Endothelial cell of umbilical vein (primary cell): ENCODE results near the gene M1AP. TPM values are rescaled to one million over a fixed set of nuclear protein-coding genes. Genes with fewer than 3 reads are reported as not detected.

Source experiments
- BruUV-seq: library from RNA; stranded (reverse); fragments of 400-500 nt; replicated peaks from 2 replicates; lab custom pipeline; 2021; lab: Mats Ljungman, UMichigan
- CTCF ChIA-PET: fragments of 300-600, 350-600 bp; sonication (Branson Sonifier 250); formaldehyde crosslinking; loops from one replicate; lab custom pipeline; 2021; ENCODE audit warnings: antibody characterized with exemption, inconsistent platforms; lab: Charles Lee
- POLR2A ChIA-PET: fragments of 300-600, 350-600 bp; sonication (Branson Sonifier 250); formaldehyde crosslinking; loops from one replicate; lab custom pipeline; 2021; ENCODE audit warnings: antibody characterized with exemption, inconsistent platforms; lab: Charles Lee
- DNase-seq: peaks from one replicate; pipeline ENCODE4 v3.0.0-alpha.2; 2011; ENCODE audit warnings: low read depth, low spot score
- FAIRE-seq: peaks from 2 replicates; lab custom pipeline; 2011; peaks lifted over from hg19 to GRCh38; lab: Jason Lieb, UNC
- H2AFZ ChIP-seq: 2 replicates; pipeline ENCODE4 v1.6.0; 2012; ENCODE audit warnings: low read depth, low read length, control low read depth, inconsistent platforms
- H3K27ac ChIP-seq: 2 replicates; pipeline ENCODE4 v1.5.1; 2011; ENCODE audit warnings: low read depth, mild to moderate bottlenecking, control low read depth, low read length, moderate library complexity; ENCODE audit not compliant: insufficient read depth
- H3K27me3 ChIP-seq, 2 experiments: 2 replicates each; pipeline versions ENCODE4 v1.6.0 to v1.6.1; 2011; ENCODE audit warnings: low read length in 2 of 2, mixed read lengths in 1 of 2; ENCODE audit not compliant: control insufficient read depth in 2 of 2, insufficient read depth in 2 of 2
- H3K36me3 ChIP-seq, 2 experiments: 2 replicates in 1 of 2; 3 replicates in 1 of 2; pipeline ENCODE4 v1.5.1; 2011; ENCODE audit warnings: low read length in 2 of 2, mild to moderate bottlenecking in 1 of 2, moderate library complexity in 1 of 2; ENCODE audit not compliant: control insufficient read depth in 2 of 2, insufficient read depth in 2 of 2; ENCODE audit errors: extremely low read depth in 1 of 2
- H3K4me1 ChIP-seq: 3 replicates; pipeline ENCODE4 v1.5.1; 2011; ENCODE audit warnings: mild to moderate bottlenecking, low read length; ENCODE audit not compliant: control insufficient read depth, insufficient read depth; ENCODE audit errors: extremely low read depth
- H3K4me2 ChIP-seq: 2 replicates; pipeline ENCODE4 v1.6.1; 2011; ENCODE audit warnings: low read length, control low read depth, mixed read lengths; ENCODE audit not compliant: insufficient read depth
- H3K4me3 ChIP-seq, 3 experiments: fragments of 200-600 bp in 1 of 3; sonication (generic), shearing (Covaris generic) in 1 of 3; replicated peaks in 1 of 3; 2 replicates each; pipeline ENCODE4 v1.5.1; 2011 to 2016; ENCODE audit warnings: control low read depth in 3 of 3, low read length in 3 of 3, mild to moderate bottlenecking in 2 of 3, inconsistent platforms in 1 of 3, low read depth in 1 of 3, moderate library complexity in 1 of 3; ENCODE audit not compliant: insufficient read depth in 1 of 3
- H3K79me2 ChIP-seq: 2 replicates; pipeline ENCODE4 v1.6.0; 2012; ENCODE audit warnings: low read length, inconsistent platforms; ENCODE audit not compliant: control insufficient read depth, insufficient read depth
- H3K9ac ChIP-seq: replicated peaks from 2 replicates; pipeline ENCODE3; 2011; ENCODE audit warnings: low read length, control low read depth; ENCODE audit not compliant: insufficient read depth; ENCODE audit errors: extremely low read depth
- H3K9me1 ChIP-seq: replicated peaks from 3 replicates; pipeline ENCODE4 v1.6.0; 2011; ENCODE audit warnings: mild to moderate bottlenecking, low read length; ENCODE audit not compliant: control insufficient read depth, insufficient read depth; ENCODE audit errors: extremely low read depth
- H3K9me3 ChIP-seq: replicated peaks from 2 replicates; pipeline ENCODE4 v1.5.1; 2012; ENCODE audit warnings: low read length, inconsistent platforms; ENCODE audit not compliant: control insufficient read depth, insufficient read depth
- H4K20me1 ChIP-seq: replicated peaks from 2 replicates; pipeline ENCODE3; 2011; ENCODE audit warnings: mild to moderate bottlenecking, low read length; ENCODE audit not compliant: control insufficient read depth, insufficient read depth; ENCODE audit errors: extremely low read depth
- CTCF ChIP-seq, 2 donors: IDR thresholded peaks; 1 replicate in 1 of 2; 2 replicates in 1 of 2; pipeline ENCODE4 v1.5.1; 2011; ENCODE audit warnings: low read length in 2 of 2, mild to moderate bottlenecking in 2 of 2, moderate library complexity in 2 of 2, control low read depth in 1 of 2, inconsistent platforms in 1 of 2, low read depth in 1 of 2; ENCODE audit not compliant: insufficient read depth in 1 of 2; ENCODE audit errors: extremely low read depth in 1 of 2
- EZH2 ChIP-seq: IDR thresholded peaks from 2 replicates; pipeline ENCODE4 v1.6.1; 2012; ENCODE audit warnings: borderline replicate concordance, low read depth, mild to moderate bottlenecking, moderate library complexity, low read length, inconsistent platforms; ENCODE audit not compliant: severe bottlenecking
- FOS ChIP-seq: IDR thresholded peaks from 2 replicates; pipeline ENCODE4 v1.6.1; 2011; ENCODE audit warnings: mild to moderate bottlenecking, low read length, moderate library complexity, borderline replicate concordance; ENCODE audit not compliant: insufficient read depth
- GATA2 ChIP-seq: IDR thresholded peaks from 2 replicates; pipeline ENCODE4 v1.7.0; 2011; ENCODE audit warnings: low read depth, mild to moderate bottlenecking, moderate library complexity, mixed read lengths, low read length; ENCODE audit not compliant: insufficient read length, insufficient read depth
- JUN ChIP-seq: IDR thresholded peaks from 2 replicates; pipeline ENCODE4 v1.6.1; 2011; ENCODE audit warnings: borderline replicate concordance, low read depth; ENCODE audit not compliant: insufficient read length, insufficient read depth
- MYC ChIP-seq: IDR thresholded peaks from one replicate; pipeline ENCODE4 v1.6.1; 2011; ENCODE audit warnings: mild to moderate bottlenecking, low read depth, low read length
- POLR2A ChIP-seq: IDR thresholded peaks from 2 replicates; pipeline ENCODE4 v1.6.1; 2012; ENCODE audit warnings: low read depth, mild to moderate bottlenecking, control low read depth, low read length
- POLR2AphosphoS5 ChIP-seq: IDR thresholded peaks from 2 replicates; pipeline ENCODE4 v1.6.1; 2012; ENCODE audit warnings: low read depth, mild to moderate bottlenecking, control low read depth, low read length, moderate library complexity; ENCODE audit not compliant: insufficient read depth
- dilution Hi-C: fragments of 300-500 bp; cut with MboI; formaldehyde crosslinking; loops from one replicate; pipeline ENCODE4 v1.15.0; 2019; ENCODE audit warnings: low sequenced_read_pairs; ENCODE audit not compliant: extremely low pct_ligation_motif_present
- intact Hi-C: fragments of 100-400 bp; cut with micrococcal nuclease; formaldehyde crosslinking; loops from one replicate; pipeline ENCODE4 v1.10.0; 2022
- polyA plus RNA-seq, 4 experiments: library from polyadenylated mRNA; depleted of rRNA in 3 of 4; stranded (reverse) in 3 of 4; unstranded in 1 of 4; fragments of >200 nt; gene quantifications; 2 replicates each; pipeline versions ENCODE4 v1.2.1 to v1.2.3, GENCODE V29; 2011 to 2012; ENCODE audit warnings: missing spikeins in 1 of 4
- total RNA-seq: library from RNA; stranded (reverse); gene quantifications from 2 replicates; pipeline ENCODE4 v1.2.3, GENCODE V29; 2021
- TF ChIP-seq, protein P1 (sequence below): IDR thresholded peaks from 2 replicates; pipeline ENCODE4 v1.6.1; 2011; ENCODE audit not compliant: insufficient read depth, insufficient read length

M1AP gene
- total and polyA plus RNA-seq, 2 donors (not counting 3 experiments of a cell fraction or from before 2014, with no cell fraction given) = 0.04 TPM; not detected in 1

DNA sequence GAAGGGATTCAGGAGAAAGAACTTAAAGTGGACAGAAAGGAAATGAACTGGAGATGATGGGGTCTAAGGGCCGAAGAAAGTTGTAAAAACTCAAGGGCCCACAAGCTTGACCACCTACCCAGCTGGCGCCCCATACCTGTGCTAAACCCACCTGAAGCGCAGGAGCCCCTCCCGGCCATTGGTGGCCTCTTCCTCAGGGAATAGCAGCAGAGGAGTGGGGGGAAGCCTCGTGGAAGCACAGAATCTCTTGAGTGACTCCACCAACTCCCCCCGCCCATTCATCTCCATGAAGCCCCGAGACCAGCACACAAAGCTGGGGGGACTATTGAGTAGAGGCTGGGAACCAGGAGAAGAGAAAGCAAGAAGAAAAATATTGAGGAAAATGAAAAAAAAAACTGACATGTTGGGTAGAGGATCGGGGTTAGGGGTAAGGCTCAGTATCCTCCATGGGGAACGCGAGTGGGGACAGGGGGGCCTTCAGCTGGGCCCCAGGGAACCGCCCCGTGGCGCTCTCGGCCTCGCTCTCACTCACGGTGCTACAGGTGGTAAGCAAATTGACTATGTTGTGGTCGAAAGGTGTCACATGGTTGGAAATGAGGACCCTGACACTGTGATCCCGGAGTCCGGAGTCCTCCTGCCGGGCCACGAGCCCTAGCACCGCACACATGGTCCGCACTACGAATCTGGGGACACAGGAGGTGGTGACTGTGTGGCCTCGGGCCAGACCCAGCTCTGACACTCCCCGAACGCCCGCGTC is 119.4 kb downstream of the M1AP start:
- Histone ChIP-seq H4K20me1 (no peaks in the 10 kb centered on the region), H3K4me3 (peak overlapping the region; percentile 65 to 90 (median 81)), H3K36me3 (peaks cover 6 to 26% of the 10 kb centered on the region in 2 experiments), H3K9me1 (no peaks in the 10 kb centered on the region), H3K9me3 (no peaks in the 10 kb centered on the region), H3K4me2 (peak overlapping the region; percentile 89), H3K27me3 (no peaks in the 10 kb centered on the region), H3K27ac (peak overlapping the region; percentile 74), H2AFZ (peak overlapping the region; percentile 84), H3K4me1 (peaks cover 20% of the 10 kb centered on the region), H3K79me2 (peaks cover 19% of the 10 kb centered on the region), H3K9ac (peak overlapping the region; percentile 78)
- FAIRE-seq (no peak), DNase-seq (no peak)
- BruUV-seq = TSS peak; percentile 61
- intact Hi-C loops (loop anchor here (1.0 to 2.0 kb wide), 9 partner anchors 12 to 792 kb away; partner anchors contain the start of genes DOK1, INO80B, PCGF1 and TPRKB), dilution Hi-C loops (no loop called here)
- ChIA-PET CTCF (interaction anchor here (1.5 to 5.2 kb wide), 3 partner anchors 22 to 58 kb away, joined by 5 to 82 read pairs (median 5); partner anchors contain the start of genes CCDC142 and TTC31), POLR2A (interaction anchor here (0.6 to 1.2 kb wide), 3 partner anchors 14 to 30 kb away, joined by 3 to 5 read pairs (median 3); partner anchors contain the start of genes LBX2 and TLX2)
- TF ChIP-seq JUN (no peak), EZH2 (no peak), CTCF (IDR thresholded peaks at IDR 0.05; ENCODE audit: extremely low read depth in 1 of 2, insufficient read depth in 1 of 2, low read depth in 1 of 2, low read length in 2 of 2) (no peak), GATA2 (no peak), POLR2AphosphoS5 (no peak), MYC (no peak), FOS (no peak), POLR2A (no peak)
- TF ChIP-seq, protein P1, sequence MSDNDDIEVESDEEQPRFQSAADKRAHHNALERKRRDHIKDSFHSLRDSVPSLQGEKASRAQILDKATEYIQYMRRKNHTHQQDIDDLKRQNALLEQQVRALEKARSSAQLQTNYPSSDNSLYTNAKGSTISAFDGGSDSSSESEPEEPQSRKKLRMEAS = no peak
